ENCODE data around the gene SNF8.
"Not testable (repeated sequence)": the region's sequence is repeated elsewhere in the genome, so short reads cannot be mapped to it uniquely, and the experiment has no call there.

Gene SNF8

GRCh38 chr17:48944515-48945260 is at the start of gene SNF8:
Gene SNF8, minus strand, starts transcription at chr17:48944842. Its CDS starts 108 bp downstream, at chr17:48944734.
- peak; percentile 85 for DNase-seq

- DNase-seq: no peak
Measured at GRCh38 chr17:48993951-48994350, 49.3 kb upstream of the SNF8 start.

GRCh38 chr17:48993305-48993704 is 48.7 kb upstream of the SNF8 start:
- no peak for DNase-seq

- DNase-seq: no peak
Measured at GRCh38 chr17:48992444-48992843, 47.8 kb upstream of the SNF8 start.

- no peak for DNase-seq
Measured at GRCh38 chr17:48990882-48991357, 46.3 kb upstream of the SNF8 start.

- no peak for DNase-seq
Measured at GRCh38 chr17:48989100-48989499, 44.5 kb upstream of the SNF8 start.

- no peak for DNase-seq
Measured at GRCh38 chr17:48985436-48986245, 41.0 kb upstream of the SNF8 start.

GRCh38 chr17:48981927-48982539 is 37.4 kb upstream of the SNF8 start:
- no peak for DNase-seq

- no peak for DNase-seq
Measured at GRCh38 chr17:48973806-48974205, 29.2 kb upstream of the SNF8 start.

GRCh38 chr17:48972749-48973097 is 28.1 kb upstream of the SNF8 start:
- no peak for DNase-seq

GRCh38 chr17:48970865-48971687 is 26.4 kb upstream of the SNF8 start:
- no peak for DNase-seq

GRCh38 chr17:48970224-48970623 is 25.6 kb upstream of the SNF8 start:
- DNase-seq: peak; percentile 11

- no peak for DNase-seq
Measured at GRCh38 chr17:48961516-48962233, 17.0 kb upstream of the SNF8 start.

GRCh38 chr17:48960834-48961515 is 16.3 kb upstream of the SNF8 start:
- no peak for DNase-seq

GRCh38 chr17:48954300-48954755 is 9.7 kb upstream of the SNF8 start:
- no peak for DNase-seq

- no peak for DNase-seq
Measured at GRCh38 chr17:48952904-48953303, 8.3 kb upstream of the SNF8 start.

- no peak for DNase-seq
Measured at GRCh38 chr17:48951572-48951971, 6.9 kb upstream of the SNF8 start.

- not testable (repeated sequence) for DNase-seq
Measured at GRCh38 chr17:48945261-48945651, 614 bp upstream of the SNF8 start.

GRCh38 chr17:48933035-48933434 is 11.6 kb downstream of the SNF8 start:
- DNase-seq: no peak

GRCh38 chr17:48930435-48930873 is 14.2 kb downstream of the SNF8 start:
- no peak for DNase-seq

GRCh38 chr17:48929812-48930165 is 14.9 kb downstream of the SNF8 start:
- no peak for DNase-seq

Data from NCI-H1436 (cell line).